DOHH2 (cell line): ENCODE measurements around the gene LPAR1.

Source experiments
- H3F3A ChIP-seq: fragments of 200-600 bp; sonication (generic), shearing (Covaris generic); 2 replicates; pipeline ENCODE4 v1.6.0; 2016; ENCODE audit warnings: antibody characterized with exemption, mild to moderate bottlenecking; ENCODE audit not compliant: control insufficient read depth, insufficient read depth
- H3K27ac ChIP-seq: fragments of 200-600 bp; sonication (generic); 2 replicates; pipeline ENCODE4 v1.5.1; 2014; ENCODE audit warnings: low read depth, mild to moderate bottlenecking, low read length, moderate library complexity
- H3K27me3 ChIP-seq: fragments of 200-600 bp; sonication (generic); 2 replicates; pipeline ENCODE4 v1.6.1; 2014; ENCODE audit warnings: mild to moderate bottlenecking, low read length, mixed read lengths; ENCODE audit not compliant: control insufficient read depth
- H3K36me3 ChIP-seq: fragments of 200-600 bp; sonication (generic); 2 replicates; pipeline ENCODE4 v1.6.1; 2014; ENCODE audit warnings: mild to moderate bottlenecking, low read length, moderate library complexity, mixed read lengths; ENCODE audit not compliant: control insufficient read depth
- H3K4me1 ChIP-seq: fragments of 200-600 bp; sonication (generic); 2 replicates; pipeline ENCODE4 v1.6.1; 2014; ENCODE audit warnings: mild to moderate bottlenecking, low read length, mixed read lengths; ENCODE audit not compliant: control insufficient read depth
- H3K4me2 ChIP-seq: fragments of 200-600 bp; sonication (generic); 2 replicates; pipeline ENCODE4 v1.6.0; 2014; ENCODE audit warnings: mild to moderate bottlenecking, low read length, moderate library complexity
- H3K4me3 ChIP-seq: fragments of 200-600 bp; sonication (generic); 2 replicates; pipeline ENCODE4 v1.5.1; 2014; ENCODE audit warnings: mild to moderate bottlenecking, low read length, mixed read lengths
- H3K79me2 ChIP-seq: fragments of 200-600 bp; sonication (generic); 2 replicates; pipeline ENCODE4 v1.6.1; 2014; ENCODE audit warnings: mild to moderate bottlenecking, low read length, mixed read lengths; ENCODE audit not compliant: control insufficient read depth
- H3K9me2 ChIP-seq: fragments of 200-600 bp; sonication (generic); replicated peaks from 2 replicates; pipeline ENCODE4 v1.6.1; 2014; ENCODE audit warnings: mild to moderate bottlenecking, low read length, mixed read lengths; ENCODE audit not compliant: control insufficient read depth
- H3K9me3 ChIP-seq: fragments of 200-600 bp; sonication (generic); 2 replicates; pipeline ENCODE4 v1.6.1; 2014; ENCODE audit warnings: antibody characterized with exemption, low read length, mixed read lengths; ENCODE audit not compliant: control insufficient read depth, insufficient read depth
- H4K20me1 ChIP-seq: fragments of 200-600 bp; sonication (generic); 2 replicates; pipeline ENCODE4 v1.6.0; 2014; ENCODE audit warnings: low read depth, mild to moderate bottlenecking, antibody characterized with exemption, low read length, moderate library complexity; ENCODE audit not compliant: control insufficient read depth, insufficient read depth
- EZH2phosphoT487 ChIP-seq: fragments of 200-600 bp; sonication (generic); IDR thresholded peaks from 2 replicates; pipeline ENCODE4 v1.6.1; 2017; ENCODE audit warnings: borderline replicate concordance, mild to moderate bottlenecking, antibody characterized with exemption, low read length, moderate library complexity, mixed read lengths
- TF ChIP-seq, protein P1 (sequence below): fragments of 200-600 bp; sonication (generic); IDR thresholded peaks from one replicate; pipeline ENCODE4 v1.5.1; 2014; ENCODE audit warnings: antibody characterized with exemption, mild to moderate bottlenecking, low read depth, low read length; ENCODE audit not compliant: poor library complexity, severe bottlenecking

LPAR1 gene

DNA sequence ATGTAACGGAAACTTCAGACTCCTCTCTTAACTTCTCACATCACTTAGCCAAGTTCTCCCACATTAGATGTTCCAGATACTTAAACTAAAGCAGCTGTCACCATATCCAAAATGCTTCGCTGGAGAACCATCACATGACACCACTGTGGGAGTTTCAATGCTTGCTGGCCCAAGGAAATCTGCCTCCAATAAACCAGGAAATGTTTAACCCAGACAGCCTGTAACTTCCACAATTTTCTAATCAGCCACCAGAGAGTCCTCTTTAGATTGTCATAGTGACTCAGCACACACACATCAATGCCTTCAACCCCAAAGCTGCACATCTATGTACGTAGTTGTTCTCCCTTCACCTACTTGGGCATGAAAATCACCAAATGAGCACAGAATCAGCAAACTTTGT lies 118.7 kb downstream of the LPAR1 start:
- Histone ChIP-seq H3K4me3 (no peak overlapping the region), H3K79me2 (no peaks in the 10 kb centered on the region), H3K4me2 (no peak overlapping the region), H3K4me1 (no peaks in the 10 kb centered on the region), H3F3A (no peaks in the 10 kb centered on the region), H3K36me3 (no peaks in the 10 kb centered on the region), H3K27me3 (no peaks in the 10 kb centered on the region), H3K27ac (no peak overlapping the region), H3K9me3 (no peaks in the 10 kb centered on the region), H4K20me1 (no peaks in the 10 kb centered on the region), H3K9me2 (no peaks in the 10 kb centered on the region)
- TF ChIP-seq, protein P1, sequence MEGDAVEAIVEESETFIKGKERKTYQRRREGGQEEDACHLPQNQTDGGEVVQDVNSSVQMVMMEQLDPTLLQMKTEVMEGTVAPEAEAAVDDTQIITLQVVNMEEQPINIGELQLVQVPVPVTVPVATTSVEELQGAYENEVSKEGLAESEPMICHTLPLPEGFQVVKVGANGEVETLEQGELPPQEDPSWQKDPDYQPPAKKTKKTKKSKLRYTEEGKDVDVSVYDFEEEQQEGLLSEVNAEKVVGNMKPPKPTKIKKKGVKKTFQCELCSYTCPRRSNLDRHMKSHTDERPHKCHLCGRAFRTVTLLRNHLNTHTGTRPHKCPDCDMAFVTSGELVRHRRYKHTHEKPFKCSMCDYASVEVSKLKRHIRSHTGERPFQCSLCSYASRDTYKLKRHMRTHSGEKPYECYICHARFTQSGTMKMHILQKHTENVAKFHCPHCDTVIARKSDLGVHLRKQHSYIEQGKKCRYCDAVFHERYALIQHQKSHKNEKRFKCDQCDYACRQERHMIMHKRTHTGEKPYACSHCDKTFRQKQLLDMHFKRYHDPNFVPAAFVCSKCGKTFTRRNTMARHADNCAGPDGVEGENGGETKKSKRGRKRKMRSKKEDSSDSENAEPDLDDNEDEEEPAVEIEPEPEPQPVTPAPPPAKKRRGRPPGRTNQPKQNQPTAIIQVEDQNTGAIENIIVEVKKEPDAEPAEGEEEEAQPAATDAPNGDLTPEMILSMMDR, result no peak
- no peak for TF ChIP-seq EZH2phosphoT487

DNA sequence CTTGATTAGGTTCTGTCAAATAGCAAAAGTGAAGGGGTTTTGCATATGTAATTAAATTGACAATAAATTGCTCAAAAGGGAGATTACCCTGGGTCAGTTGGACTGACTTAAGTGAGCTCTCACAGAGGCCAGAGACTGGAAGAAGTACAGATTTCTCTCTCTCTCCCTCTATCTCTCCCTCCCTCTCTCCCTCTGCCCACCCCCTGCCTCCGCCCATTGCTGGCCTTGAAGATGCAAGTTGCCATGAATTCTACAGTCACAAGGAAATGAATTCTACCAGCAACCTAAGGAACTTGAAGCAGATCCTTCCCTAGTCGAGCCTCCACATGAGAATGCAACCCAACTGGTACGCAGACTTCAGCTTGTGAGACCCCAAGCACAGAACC lies 119.2 kb downstream of the LPAR1 start:
- H3F3A ChIP-seq, result no peaks in the 10 kb centered on the region
- H3K36me3 ChIP-seq, result no peaks in the 10 kb centered on the region
- H3K4me1 ChIP-seq, result no peaks in the 10 kb centered on the region
- TF ChIP-seq EZH2phosphoT487, result no peak
- TF ChIP-seq, protein P1, result no peak
- H3K27me3 ChIP-seq, result no peaks in the 10 kb centered on the region
- no peak overlapping the region for H3K4me3 ChIP-seq
- H3K9me3 ChIP-seq, result no peaks in the 10 kb centered on the region
- no peaks in the 10 kb centered on the region for H3K79me2 ChIP-seq
- H3K4me2 ChIP-seq, result no peak overlapping the region
- no peaks in the 10 kb centered on the region for H4K20me1 ChIP-seq
- no peak overlapping the region for H3K27ac ChIP-seq
- no peaks in the 10 kb centered on the region for H3K9me2 ChIP-seq

DNA sequence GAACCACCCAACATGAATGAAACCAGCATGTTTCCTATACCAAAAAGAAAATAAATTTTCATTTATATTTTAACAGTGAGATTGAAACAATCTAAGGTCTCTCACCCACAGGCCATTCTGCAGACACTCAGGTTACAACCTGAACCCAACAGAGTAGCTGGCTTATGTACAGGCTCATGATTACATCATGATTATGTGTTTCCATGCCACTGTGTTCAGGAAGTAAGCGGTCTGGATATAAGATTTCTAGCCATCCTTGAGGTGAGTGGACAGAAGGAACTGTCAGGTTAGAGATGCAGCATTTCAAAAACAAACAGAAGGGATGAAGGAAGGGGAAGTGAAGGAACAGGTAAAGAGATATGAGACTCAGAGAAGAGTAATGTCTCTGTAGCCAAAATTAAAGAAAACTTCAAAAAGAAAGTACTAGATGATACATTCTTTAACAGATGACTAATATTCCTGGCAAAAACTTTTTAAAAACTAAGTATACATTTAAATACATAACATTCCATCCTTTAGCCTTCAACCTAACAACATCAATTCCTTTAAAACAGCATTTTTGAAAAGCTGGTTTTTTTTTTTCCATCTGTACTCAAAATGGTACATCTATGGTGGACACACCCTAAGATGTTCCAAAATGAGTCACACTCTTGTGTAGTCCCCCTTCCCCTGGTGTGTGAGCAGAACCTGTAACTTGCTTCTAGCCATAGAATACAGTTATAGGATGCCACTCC lies 119.8 kb downstream of the LPAR1 start:
- H3K4me3 ChIP-seq, result no peak overlapping the region
- H3K9me3 ChIP-seq, result no peaks in the 10 kb centered on the region
- no peaks in the 10 kb centered on the region for H4K20me1 ChIP-seq
- no peaks in the 10 kb centered on the region for H3F3A ChIP-seq
- no peaks in the 10 kb centered on the region for H3K36me3 ChIP-seq
- TF ChIP-seq EZH2phosphoT487, result no peak
- TF ChIP-seq, protein P1, result no peak
- no peaks in the 10 kb centered on the region for H3K79me2 ChIP-seq
- H3K4me2 ChIP-seq, result no peak overlapping the region
- no peaks in the 10 kb centered on the region for H3K9me2 ChIP-seq
- H3K4me1 ChIP-seq, result no peaks in the 10 kb centered on the region
- no peak overlapping the region for H3K27ac ChIP-seq
- H3K27me3 ChIP-seq, result no peaks in the 10 kb centered on the region
